TTC549 (cell line): ENCODE measurements around the gene ANXA6.
"Not testable (repeated sequence)": the region's sequence is repeated elsewhere in the genome, so short reads cannot be mapped to it uniquely, and the experiment has no call there.

Experiments
- FAIRE-seq: peaks from 2 replicates; lab custom pipeline; 2012; peaks lifted over from hg19 to GRCh38; lab: Jason Lieb, UNC

The ANXA6 gene

DNA sequence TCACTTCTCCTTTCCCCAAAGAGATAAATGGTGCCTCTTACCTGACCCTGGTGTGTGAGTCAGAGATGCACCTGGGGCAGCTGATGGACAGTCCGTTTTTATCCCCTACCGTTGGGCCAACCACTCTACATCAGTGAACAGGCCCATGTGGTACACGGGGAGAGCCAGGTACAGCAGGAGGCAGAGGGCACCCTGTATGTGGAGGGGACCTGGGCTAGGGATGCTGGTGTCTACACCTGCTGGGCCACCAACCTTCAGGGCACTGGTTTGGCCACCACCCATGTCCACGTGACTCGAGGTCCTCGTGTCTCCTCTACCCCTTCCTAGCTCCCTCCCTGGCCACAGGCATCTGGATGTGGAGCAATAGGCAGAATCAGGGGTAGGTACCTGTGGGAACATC, 22.7 kb upstream of the ANXA6 start:
- FAIRE-seq = no peak

DNA sequence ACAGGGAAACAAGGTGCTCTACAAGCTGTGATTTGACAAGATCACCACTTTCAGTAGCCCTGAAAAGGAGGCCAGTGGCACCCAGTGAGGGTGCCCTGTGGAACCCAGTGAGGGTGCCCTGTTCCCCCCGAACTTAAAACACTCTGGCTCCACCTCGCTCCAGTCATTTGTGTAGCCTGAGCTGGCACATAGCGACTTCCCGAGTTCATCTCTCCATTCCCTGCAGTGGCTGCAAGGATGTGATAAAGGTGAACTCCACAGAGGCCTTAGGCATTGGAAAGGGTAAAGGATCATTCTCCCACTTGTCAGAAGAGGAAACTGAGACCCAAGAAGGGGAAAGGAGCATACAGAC, 21.9 kb upstream of the ANXA6 start:
- no peak for FAIRE-seq

DNA sequence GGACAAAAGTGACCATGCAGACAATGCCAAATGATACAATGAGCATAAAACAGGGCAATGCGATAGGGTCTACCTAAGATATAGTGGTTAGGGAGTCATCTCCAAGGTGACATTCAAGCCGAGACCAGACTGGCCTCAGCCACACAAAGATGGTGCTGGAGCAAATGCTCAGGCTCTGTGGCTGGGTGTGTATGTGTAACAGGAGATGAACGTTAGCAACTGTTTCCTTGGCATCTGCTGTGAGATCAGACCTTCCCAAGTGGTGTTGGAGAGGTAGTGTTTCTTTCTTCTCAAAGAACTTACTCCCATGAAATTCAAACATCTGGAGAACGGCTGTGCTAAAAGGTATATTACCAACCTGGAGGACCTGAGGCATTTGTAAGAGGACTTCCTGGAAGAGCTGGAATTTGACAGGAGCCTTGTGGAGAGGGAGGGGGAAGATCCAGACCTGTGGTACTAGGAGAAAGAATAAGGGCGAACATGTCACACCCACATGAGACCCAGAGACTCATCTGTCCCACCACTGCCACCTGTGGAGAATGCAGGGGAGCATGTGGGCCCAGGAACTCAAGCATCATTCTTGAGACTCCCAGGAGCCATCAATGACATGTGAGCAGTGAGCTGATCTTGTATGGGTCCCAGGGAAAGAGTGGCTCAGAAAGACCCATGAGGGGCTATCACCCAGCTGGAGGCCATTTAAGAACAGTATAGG, 21.4 kb upstream of the ANXA6 start:
- no peak for FAIRE-seq

DNA sequence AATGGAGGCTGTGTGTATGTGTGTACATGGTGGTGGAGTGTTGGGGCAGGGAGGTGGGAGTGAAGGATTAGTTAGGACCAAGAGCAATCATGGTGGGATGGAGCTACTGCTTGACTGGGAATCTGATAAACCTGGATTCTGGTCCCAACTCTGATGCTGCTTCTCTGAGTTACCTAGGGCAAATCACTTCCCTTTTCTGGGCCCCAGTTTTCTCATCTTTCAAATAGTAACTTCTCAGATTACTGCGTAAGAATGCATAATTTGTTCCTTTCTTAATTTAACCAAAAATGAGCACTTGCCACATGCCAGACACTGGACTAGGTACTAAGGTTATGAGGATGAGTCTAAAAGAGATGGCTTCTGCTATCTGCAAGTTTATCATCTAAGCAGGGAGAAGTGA, 20.8 kb upstream of the ANXA6 start:
- no peak for FAIRE-seq

DNA sequence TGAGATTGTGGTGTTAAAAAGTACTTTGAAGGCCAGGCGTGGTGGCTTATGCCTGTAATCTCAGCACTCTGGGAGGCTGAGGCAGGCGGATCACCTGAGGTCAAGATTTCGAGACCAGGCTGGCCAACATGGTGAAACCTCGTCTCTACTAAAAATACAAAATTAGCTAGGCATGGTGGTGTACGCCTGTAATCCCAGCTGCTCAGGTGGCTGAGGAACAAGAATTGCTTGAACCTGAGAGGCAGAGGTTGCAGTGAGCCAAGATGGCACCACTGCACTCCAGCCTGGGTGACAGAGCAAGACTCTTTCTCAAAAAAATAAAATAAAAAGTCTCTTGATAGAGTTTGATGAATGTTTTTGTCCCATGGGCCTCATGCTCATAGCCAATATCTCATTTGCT, 18.7 kb upstream of the ANXA6 start:
- not testable (repeated sequence) for FAIRE-seq

DNA sequence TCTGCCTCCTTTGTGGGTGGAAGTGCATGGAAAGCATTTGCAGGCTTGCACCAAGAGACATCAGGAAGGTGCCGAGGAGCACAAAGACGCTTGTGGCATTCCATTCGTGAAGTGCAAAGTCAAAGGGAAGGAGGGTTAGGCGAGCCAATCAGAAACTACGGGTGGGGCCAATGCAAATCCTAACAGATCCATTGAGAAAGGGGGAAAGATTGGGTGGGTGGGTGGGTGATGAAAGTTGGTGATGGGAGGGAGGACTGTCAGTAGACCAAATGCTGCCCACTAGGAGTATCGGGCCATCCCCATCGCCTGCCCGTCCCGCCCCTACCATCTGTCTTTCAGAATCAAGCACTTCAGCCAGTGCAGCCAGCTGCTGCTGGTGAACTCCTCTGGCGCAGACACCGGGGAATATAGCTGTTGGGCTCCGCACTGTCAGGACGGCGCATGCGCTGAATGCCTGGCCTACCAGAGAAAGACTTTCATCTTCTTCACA, 17.1 kb upstream of the ANXA6 start:
- no peak for FAIRE-seq

DNA sequence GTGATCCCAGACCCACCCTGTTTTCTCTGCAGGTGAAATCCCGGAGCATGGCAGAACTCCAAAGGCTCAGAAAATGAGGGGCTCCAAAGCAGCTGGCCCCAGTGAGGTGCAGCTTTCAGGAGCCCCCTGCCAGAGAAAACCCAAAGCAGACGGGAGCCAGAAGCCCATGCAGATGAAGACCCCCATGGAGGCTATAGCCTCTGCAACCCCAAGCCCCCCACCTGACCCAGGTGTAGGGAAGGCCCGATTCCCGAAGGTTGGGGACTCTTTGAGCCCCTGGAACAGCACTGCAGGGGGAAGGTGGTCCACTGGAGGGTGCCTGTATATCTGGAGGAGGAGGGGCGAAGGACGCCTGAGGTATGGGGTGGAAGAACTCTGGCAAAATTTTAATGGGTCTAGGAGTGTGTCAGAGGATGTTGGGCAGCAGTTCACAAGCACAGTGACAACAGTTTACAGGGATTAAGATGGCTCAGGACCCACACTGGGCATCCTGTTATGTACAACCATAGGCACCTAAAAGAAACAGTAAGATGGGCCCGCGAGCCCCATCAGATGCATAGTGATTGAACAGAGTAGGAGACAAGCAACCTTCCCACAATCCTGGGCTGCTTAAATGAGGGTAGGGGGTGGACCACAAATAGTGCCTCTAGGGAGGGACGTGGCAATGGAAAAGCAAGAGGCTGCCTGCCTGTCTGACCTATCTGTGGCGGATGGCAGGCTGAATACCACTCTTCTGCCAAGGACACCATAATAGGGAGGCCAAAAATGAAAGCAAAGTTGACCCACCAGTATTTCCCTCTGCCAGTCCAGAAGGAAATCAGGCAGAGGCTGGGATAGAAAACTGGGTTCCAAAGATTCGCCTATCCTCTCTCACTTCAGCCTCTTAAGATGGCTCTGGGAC, 16.4 kb upstream of the ANXA6 start:
- no peak for FAIRE-seq

DNA sequence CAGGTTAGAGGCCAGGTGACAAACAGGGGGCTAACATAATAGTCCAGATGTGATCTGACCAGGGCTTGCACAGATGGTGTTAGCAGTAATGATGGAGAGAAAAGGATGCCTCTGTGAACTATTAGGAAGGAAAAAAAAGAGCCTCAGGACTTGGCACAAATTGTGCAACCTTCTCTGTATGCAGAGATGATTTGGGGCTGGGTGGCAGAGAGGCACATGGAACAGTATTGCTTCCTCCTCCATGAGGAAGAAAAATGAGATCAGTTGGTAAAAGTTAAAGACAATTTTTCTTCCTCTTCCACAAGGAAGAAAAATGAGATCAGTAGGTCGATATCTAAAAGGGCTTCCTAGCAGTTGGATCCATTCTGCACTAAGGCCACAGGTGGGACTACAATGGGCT, 13.9 kb upstream of the ANXA6 start:
- FAIRE-seq = no peak

DNA sequence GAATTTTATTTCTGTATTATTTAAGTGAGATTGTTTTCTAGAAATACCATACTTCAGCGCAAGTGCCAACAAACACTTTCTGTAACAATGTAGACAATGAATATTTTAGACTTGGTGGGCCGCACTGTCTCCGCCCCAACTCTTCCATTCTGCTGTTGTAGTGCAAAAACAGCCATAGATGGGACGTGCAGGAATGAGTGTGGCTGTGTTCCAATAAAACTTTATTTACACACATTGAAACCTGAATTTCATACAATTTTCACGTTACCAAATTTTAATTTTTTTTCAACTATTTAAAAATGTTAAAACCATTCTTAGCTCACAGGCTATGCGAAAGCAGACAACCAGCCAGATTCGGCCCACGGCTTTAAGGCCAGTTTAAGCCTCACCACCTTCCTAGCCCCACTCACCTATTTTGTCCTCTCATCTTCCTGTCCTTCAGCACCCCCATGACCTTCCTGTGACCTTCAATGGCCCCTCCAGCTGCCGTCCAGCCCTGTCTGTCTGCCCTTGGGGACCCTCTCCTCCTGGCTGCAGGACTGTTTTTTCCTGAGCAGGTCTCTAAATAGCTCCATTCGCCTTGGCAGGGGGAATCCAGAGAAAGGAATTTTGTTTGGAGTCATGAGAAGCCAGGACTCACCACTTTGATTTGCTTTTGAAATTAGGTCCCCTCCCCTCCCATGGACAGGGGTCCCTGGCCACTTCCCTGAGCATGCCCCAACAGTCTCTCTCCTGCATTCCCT, 11.2 kb upstream of the ANXA6 start:
- no peak for FAIRE-seq

DNA sequence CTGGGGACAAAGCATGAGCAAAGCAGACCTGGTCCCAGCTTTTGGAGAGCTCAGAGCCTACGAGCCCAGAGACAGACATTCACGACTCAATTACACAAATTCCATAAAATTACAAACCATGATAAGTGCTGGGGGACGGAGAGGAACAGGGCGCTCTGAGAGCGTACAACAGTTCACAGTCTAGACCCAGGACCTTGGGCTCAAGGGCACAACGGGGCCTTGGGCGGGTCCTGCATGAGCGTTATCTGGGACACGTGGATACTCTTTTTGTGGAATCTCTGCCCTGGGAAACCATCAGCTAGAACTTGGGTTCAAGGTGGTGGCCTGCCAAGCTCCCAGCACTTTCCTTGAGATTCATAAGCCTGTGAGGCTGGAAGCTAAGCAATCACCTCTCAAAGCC, 9.4 kb upstream of the ANXA6 start:
- FAIRE-seq = no peak

DNA sequence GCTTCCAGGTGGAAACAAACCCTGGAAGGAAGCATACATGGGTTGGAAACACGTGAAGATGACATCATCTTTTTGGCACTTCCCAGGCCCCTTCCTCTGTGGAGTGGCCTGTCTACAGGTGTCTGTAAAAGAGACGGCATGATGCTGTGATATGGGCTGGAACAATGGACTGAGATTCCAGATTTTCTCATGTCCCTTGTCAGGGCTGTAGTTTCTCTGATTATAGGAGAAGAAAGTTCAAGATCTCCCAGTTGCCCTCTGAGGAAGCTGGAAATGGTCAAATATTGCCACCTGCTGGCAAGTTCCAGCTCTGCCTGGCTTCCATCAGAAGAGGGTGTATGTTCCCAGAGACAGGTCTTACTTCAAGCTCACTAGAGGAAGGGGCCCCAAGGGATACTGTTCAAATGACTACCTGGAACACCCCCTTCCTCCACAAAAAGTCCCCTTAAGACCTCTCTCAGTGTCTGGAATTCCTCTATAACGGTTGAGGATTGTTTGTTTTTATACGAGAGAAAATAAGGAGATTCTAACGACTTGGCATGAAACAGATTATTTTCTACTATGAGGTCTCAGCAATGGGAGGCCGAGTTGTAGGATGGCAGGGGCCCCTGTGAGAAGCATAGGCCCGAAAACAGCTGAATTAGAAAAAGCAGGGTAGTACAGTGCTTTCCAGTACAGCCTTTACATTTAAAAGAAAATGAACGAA, 7.3 kb upstream of the ANXA6 start:
- FAIRE-seq = no peak

DNA sequence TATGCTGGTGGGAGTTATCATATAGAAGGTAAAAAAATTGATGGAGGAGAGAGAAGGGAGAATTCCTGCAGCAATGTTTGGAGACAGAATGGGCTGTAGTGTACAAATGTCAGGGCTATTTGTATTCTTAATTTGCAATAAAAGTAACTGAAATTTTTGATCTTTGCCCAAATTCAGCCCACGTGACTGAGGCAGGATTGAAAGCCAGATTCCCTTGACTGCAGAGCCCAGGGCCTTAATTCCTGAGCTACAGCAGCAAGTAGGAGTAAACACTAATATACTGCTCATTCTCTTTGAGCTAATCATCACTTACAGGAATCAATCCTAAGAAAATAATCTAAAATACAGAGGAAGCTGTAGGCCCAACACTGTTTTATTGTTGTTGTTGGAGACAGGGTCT, 5.2 kb upstream of the ANXA6 start:
- FAIRE-seq = no peak

DNA sequence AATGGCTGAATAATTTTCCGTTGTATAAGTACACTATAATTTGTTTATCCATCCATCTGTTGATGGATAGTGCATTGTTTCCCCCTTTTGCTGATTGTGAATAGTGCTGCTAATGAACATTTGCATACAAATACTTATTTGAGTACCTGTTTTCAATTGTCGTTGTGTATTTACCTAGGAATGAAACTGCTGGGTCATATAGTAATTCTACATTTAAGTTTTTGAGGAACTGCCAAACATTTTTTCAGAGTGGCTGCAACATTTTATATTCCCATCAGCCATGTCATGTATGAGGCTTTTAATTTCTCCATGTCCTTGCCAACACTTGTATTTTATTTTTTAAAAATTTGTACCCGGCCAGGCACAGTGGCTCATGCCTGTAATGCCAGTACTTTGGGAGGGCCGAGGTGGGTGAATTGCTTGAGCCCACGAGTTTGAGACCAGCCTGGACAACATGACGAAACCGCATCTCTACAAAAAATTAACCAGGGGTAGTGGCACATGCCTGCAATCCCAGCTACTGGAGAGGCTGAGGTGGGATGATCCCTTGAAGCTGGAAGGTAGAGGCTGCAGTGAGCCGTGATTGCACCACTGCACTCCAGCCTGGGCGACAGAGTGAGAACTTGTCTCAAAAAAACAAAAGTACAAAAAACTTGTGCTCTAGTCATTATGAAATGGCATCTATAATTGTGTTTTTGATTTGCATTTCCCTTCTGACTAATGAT, 2.2 kb upstream of the ANXA6 start:
- FAIRE-seq = no peak

DNA sequence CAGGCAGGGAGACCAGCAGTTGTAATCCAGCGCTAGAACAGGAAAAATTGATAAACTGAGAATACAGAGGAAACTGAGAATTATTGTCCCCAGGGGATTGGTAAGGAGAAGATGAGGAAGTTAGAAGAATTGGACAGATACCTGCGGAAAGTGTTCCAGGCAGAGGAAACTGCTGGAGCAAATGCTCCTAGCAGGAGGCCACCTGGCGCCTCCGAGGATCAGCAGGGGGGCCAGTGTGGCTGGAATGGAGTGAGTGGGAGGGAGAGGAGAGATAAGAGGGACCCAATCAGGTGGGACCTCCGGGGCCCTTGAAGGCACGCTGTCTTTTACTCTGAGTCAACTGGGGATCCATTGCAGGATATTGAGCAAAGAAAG, 695 bp upstream of the ANXA6 start:
- no peak for FAIRE-seq

DNA sequence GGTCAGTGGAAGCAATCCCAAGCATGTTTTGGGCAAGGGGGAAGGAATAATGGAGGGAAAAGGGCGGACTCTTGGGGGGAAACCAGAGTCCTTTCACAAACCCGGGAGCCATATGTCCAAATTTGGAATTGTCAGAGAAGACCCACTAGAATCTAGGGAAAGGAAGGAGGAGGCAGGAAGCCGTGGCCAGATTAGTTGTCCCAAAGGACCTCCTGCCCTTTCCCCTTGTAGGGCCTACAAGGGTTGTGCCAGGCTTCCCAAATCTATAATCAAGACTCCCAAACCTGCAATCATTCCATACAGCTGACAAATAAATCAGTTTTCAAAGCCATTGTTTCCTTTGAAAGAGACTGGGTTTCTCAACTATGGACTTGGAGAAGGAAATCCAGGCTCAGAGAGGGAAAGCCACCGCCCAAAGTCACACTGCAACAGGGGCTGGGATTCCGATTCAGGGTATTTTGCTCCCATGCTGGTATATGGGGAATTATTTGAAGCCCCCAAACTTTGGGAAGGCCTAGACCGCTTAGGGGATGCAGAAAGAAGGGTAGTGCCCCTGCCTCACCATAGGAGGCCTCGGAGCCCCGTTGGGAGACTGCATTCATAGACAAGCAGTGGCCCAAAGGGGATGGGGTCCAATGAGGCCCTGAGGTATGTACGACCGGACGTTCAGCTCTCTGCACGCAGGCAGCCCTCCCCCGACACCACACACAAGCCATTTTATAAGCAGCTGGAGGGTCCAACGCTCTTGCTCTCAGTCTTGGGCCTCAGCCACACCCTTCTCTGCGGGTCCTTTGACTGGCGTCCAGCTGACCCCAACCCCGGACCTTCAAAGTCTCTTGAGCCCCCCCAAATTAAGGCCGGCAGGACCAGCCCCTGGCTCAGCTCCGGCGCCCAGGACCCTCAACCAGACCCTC, 815 bp downstream of the ANXA6 start:
- no peak for FAIRE-seq

DNA sequence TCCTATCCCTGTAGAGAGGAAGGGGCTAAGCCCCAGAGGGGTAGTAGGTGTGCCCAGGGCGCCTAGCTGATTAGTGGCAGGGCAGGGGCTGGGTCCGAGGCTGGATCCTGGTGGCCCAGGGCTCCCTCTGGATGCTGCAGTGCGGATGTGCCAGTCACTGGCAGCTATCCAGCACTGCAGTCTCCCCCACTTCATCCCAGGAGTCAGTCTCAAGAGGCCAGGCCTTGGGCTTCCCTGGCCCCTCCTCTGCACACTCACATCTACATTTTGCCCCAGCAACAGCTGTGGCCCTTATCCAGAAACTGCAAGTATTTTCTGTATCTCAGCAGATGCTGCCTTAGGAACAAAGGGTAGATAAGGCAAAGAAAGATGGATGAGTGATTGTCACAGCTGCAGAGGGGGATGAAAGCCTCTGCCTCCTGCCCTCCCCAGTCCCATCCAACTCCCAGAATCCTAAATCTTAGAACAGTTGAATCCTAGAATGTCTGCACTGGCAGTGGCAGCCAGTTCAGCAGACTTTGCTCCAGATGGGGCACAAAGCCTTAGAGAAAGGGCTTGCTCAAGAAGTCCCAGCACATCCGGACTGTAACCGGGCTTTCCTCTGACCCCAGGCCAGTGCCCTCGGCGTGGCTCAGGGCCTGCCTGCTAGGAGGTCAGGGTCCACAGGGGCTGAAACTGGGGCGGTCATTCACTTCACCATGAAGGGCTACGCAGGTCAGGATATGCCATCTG, 1.6 kb downstream of the ANXA6 start:
- no peak for FAIRE-seq

DNA sequence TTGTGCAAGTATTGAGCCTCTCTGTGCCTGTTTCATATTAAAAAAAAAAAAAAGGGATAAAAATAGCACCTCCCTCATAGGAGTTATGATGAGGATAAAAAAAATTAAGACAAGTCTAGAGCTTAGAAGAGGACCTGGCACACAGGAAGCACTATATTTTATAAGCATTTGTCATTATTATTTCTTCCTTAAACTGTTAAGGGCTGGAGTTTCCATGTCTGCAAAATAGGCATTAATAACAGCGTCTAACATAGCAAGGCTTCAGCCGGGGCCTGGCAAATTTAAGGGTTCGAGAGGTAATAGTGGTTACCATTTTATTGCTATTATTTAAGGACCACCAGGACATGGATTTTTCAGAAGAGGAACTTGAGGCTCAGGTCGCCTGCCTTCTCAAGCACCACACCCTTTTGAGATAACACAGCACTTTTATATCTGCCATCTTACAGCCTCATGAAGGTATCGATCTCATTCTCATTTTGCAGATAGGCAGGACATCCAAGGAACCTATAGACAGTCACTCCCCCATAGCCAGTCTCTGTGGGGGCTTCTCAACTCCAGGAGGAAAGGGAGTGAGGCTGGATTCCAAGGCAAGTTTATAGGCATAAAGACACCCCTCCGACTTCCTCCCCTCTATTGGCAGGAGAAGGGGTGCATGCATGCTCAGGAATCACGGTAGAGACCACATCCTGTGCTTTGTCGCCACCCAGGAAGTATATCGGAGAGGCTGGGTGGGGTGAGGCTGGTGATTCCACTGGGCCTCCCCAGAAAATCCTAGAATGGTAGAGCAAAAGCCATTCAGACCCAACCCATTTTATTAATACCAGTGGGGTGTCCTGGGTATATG, 2.4 kb downstream of the ANXA6 start:
- no peak for FAIRE-seq

DNA sequence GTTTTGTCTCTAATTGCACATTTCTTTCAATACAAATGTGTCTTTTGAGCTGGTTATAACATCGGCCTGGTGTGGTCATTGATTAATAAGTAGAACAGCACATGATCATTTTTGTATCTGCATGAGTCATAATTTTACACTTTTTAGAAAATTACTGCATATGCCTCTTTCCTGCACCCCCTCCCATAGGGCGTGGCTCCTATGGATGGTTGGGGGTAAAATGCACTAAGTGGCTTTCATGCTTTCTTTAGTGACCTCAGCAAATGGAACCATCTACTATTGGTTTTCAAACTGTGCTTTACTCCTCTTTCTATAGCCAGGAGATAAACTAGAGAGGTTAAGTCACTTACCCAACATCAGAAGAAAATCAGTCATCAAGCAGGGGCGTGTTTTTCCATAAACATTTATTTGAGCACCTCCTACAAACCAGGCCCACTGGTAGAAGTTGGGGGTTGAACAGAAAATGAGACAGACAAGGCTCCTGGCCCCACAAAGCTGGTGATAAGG, 3.8 kb downstream of the ANXA6 start:
- no peak for FAIRE-seq

DNA sequence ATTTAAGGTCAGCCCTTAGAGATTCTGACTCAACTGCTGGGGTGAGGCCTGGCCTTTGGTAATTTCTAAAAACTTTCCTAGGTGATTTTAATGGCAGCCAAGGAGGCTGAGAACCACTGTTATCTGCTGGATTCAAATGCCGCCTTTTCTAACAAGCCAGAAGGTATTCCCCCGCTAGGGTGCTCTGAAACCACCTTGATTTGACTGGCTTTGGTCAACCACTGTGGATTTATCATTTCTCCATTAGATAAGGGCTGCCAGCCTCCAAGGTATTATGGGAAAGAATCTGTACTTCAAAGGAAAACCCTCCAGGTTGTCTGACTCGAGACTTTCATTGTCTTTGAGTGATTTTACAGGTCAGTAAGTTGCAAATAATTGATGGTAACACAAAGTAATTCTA, 4.3 kb downstream of the ANXA6 start:
- no peak for FAIRE-seq
